IMR-90 (cell line): ENCODE data around the gene AKIRIN2.
"Not testable (repeated sequence)": the region's sequence is repeated elsewhere in the genome, so short reads cannot be mapped to it uniquely, and the experiment has no call there.

Experiments
- CEBPB ChIP-seq: IDR thresholded peaks from 2 replicates; pipeline ENCODE4 v1.6.1; 2012; ENCODE audit warnings: low read depth, low read length, improper control_type of control experiment
- CTCF ChIP-seq: conservative IDR thresholded peaks from 2 replicates; pipeline ENCODE4 v1.5.1; 2012; ENCODE audit warnings: mild to moderate bottlenecking, low read depth, low read length, improper control_type of control experiment
- ELK1 ChIP-seq: fragments of 150-350 bp; IDR thresholded peaks from 2 replicates; pipeline ENCODE4 v1.6.1; 2016; ENCODE audit warnings: low read depth, mild to moderate bottlenecking, low read length, moderate library complexity, borderline replicate concordance
- FOS ChIP-seq: fragments of 150-350 bp; IDR thresholded peaks from 2 replicates; pipeline ENCODE4 v1.6.1; 2016; ENCODE audit warnings: low read depth, low read length
- MXI1 ChIP-seq: IDR thresholded peaks from 2 replicates; pipeline ENCODE4 v1.6.1; 2012; ENCODE audit warnings: low read depth, mild to moderate bottlenecking, low read length, moderate library complexity, borderline replicate concordance
- NFE2L2 ChIP-seq: fragments of 150-350 bp; IDR thresholded peaks from 2 replicates; pipeline ENCODE4 v1.6.1; 2016; ENCODE audit warnings: low read depth, mild to moderate bottlenecking, low read length
- POLR2A ChIP-seq: IDR thresholded peaks from 2 replicates; pipeline ENCODE4 v1.6.1; 2012; ENCODE audit warnings: mild to moderate bottlenecking, low read depth, low read length
- RAD21 ChIP-seq: IDR thresholded peaks from 2 replicates; pipeline ENCODE4 v1.6.1; 2012; ENCODE audit warnings: low read length, improper control_type of control experiment
- RCOR1 ChIP-seq: IDR thresholded peaks from 2 replicates; pipeline ENCODE4 v1.6.1; 2012; ENCODE audit warnings: mild to moderate bottlenecking, low read length, improper control_type of control experiment; ENCODE audit not compliant: insufficient replicate concordance
- RFX5 ChIP-seq: IDR thresholded peaks from 2 replicates; pipeline ENCODE4 v1.8.0; 2012; ENCODE audit warnings: low read depth, mild to moderate bottlenecking, low read length, moderate library complexity
- SMC3 ChIP-seq: fragments of 150-350 bp; IDR thresholded peaks from 2 replicates; pipeline ENCODE4 v1.6.1; 2016; ENCODE audit warnings: low read depth, mild to moderate bottlenecking, antibody characterized with exemption, low read length, moderate library complexity
- USF2 ChIP-seq: fragments of 150-350 bp; IDR thresholded peaks from 2 replicates; pipeline ENCODE4 v1.6.1; 2017; ENCODE audit warnings: mild to moderate bottlenecking, antibody characterized with exemption, low read length, low read depth

- not testable (repeated sequence) for TF ChIP-seq CTCF, POLR2A, RCOR1, CEBPB, RAD21, NFE2L2, FOS, SMC3, RFX5, ELK1, MXI1, USF2
Observed at GRCh38 chr6:87687893-87688292, 14.1 kb downstream of the AKIRIN2 start.
